HCT116 (cell line): ENCODE data around the gene PNPLA8. TPM values are rescaled to one million over a fixed set of nuclear protein-coding genes. Genes with fewer than 3 reads are reported as not detected.

Experiments used
- ATAC-seq: fragments of 200-7000 bp; cut with Tn5 transposase; 2 replicates; pipeline ENCODE4 v1.9.1; 2020; ENCODE audit warnings: mild to moderate bottlenecking, moderate library complexity
- BruUV-seq: library from RNA; stranded (reverse); fragments of 400-500 nt; replicated peaks from 2 replicates; lab custom pipeline; 2021; lab: Mats Ljungman, UMichigan
- CTCF ChIA-PET: fragments of 300-600 bp; sonication (Branson Sonifier 250); formaldehyde crosslinking; loops from one replicate; lab custom pipeline; 2021; ENCODE audit warnings: antibody characterized with exemption; lab: Charles Lee
- POLR2A ChIA-PET: fragments of 300-600, 350-600 bp; sonication (Branson Sonifier 250); formaldehyde crosslinking; loops from one replicate; lab custom pipeline; 2021; ENCODE audit warnings: antibody characterized with exemption; lab: Charles Lee
- RAD21 ChIA-PET, 2 experiments: fragments of 300-600 bp; sonication (Branson Sonifier 250); formaldehyde crosslinking; loops; one replicate each; lab custom pipeline; 2023; ENCODE audit warnings: low total read pairs in 2 of 2; ENCODE audit not compliant: uncharacterized antibody in 2 of 2, unreplicated experiment in 2 of 2, low non-redundant PET in 1 of 2; lab: Charles Lee
- DNase-seq: peaks from one replicate; pipeline ENCODE4 v3.0.0-alpha.2; 2010; ENCODE audit warnings: low read depth, low spot score
- H2AFZ ChIP-seq: fragments of 200-600 bp; shearing (Covaris generic), sonication (generic); 2 replicates; pipeline ENCODE4 v1.6.1; 2017; ENCODE audit warnings: low read depth, mixed run types, mixed read lengths, antibody characterized with exemption, low read length; ENCODE audit not compliant: poor library complexity, severe bottlenecking
- H3K27ac ChIP-seq: 2 replicates; pipeline ENCODE4 v1.5.1; 2012; ENCODE audit warnings: low read depth, low read length
- H3K27me3 ChIP-seq: fragments of 200-600 bp; sonication (generic); 2 replicates; pipeline ENCODE4 v1.6.1; 2016; ENCODE audit warnings: mixed run types, low read length, mixed read lengths; ENCODE audit not compliant: insufficient read depth
- H3K36me3 ChIP-seq, 2 experiments: fragments of 200-500 bp in 1 of 2; fragments of 200-600 bp in 1 of 2; sonication (Bioruptor generic) in 1 of 2; sonication (generic) in 1 of 2; 2 replicates each; pipeline versions ENCODE4 v1.5.1 to v1.6.1; 2014 to 2016; ENCODE audit warnings: low read length in 2 of 2, inconsistent platforms in 1 of 2, mixed read lengths in 1 of 2, mixed run types in 1 of 2; ENCODE audit not compliant: insufficient read depth in 2 of 2, control insufficient read depth in 1 of 2
- H3K4me1 ChIP-seq, 2 experiments: fragments of 200-600 bp in 1 of 2; sonication (generic) in 1 of 2; 2 replicates each; pipeline versions ENCODE4 v1.5.1 to v1.6.1; 2012 to 2017; ENCODE audit warnings: low read length in 2 of 2, inconsistent platforms in 1 of 2, mild to moderate bottlenecking in 1 of 2, mixed read lengths in 1 of 2, mixed run types in 1 of 2, moderate library complexity in 1 of 2; ENCODE audit not compliant: insufficient read depth in 2 of 2, control insufficient read depth in 1 of 2
- H3K4me2 ChIP-seq: fragments of 200-600 bp; sonication (generic); 2 replicates; pipeline ENCODE4 v1.6.1; 2017; ENCODE audit warnings: mixed run types, low read length, mixed read lengths
- H3K4me3 ChIP-seq, 2 experiments: fragments of 200-600 bp in 1 of 2; sonication (generic) in 1 of 2; replicated peaks in 1 of 2; 2 replicates each; pipeline ENCODE4 v1.5.1; 2011 to 2016; ENCODE audit warnings: low read length in 2 of 2, control low read depth in 1 of 2, low read depth in 1 of 2, mild to moderate bottlenecking in 1 of 2, mixed read lengths in 1 of 2, mixed run types in 1 of 2
- H3K79me2 ChIP-seq: fragments of 200-600 bp; sonication (generic); 2 replicates; pipeline ENCODE4 v1.6.1; 2017; ENCODE audit warnings: mild to moderate bottlenecking, mixed run types, low read length, moderate library complexity, mixed read lengths; ENCODE audit not compliant: insufficient read depth
- H3K9ac ChIP-seq: fragments of 200-600 bp; sonication (generic); 2 replicates; pipeline ENCODE4 v1.6.1; 2016; ENCODE audit warnings: low read length, mixed read lengths
- H3K9me2 ChIP-seq: fragments of 200-600 bp; sonication (generic), shearing (Covaris generic); 2 replicates; pipeline ENCODE4 v1.6.1; 2017; ENCODE audit warnings: mixed run types, mild to moderate bottlenecking, moderate library complexity; ENCODE audit not compliant: insufficient read depth
- H3K9me3 ChIP-seq, 2 experiments: fragments of 200-500 bp in 1 of 2; fragments of 200-600 bp in 1 of 2; sonication (Bioruptor generic) in 1 of 2; sonication (generic) in 1 of 2; 2 replicates each; pipeline ENCODE4 v1.6.1; 2014 to 2017; ENCODE audit warnings: low read length in 2 of 2, mixed read lengths in 2 of 2, inconsistent platforms in 1 of 2, low read depth in 1 of 2, mild to moderate bottlenecking in 1 of 2, mixed run types in 1 of 2, moderate library complexity in 1 of 2; ENCODE audit not compliant: control insufficient read depth in 1 of 2, insufficient read depth in 1 of 2
- H4K20me1 ChIP-seq: fragments of 200-600 bp; sonication (generic), shearing (Covaris generic); 2 replicates; pipeline ENCODE4 v1.6.1; 2017; ENCODE audit warnings: mixed run types, mild to moderate bottlenecking, moderate library complexity; ENCODE audit not compliant: insufficient read depth
- CBX3 ChIP-seq: IDR thresholded peaks from 2 replicates; pipeline ENCODE4 v1.6.1; 2012; ENCODE audit warnings: low read depth
- CTCF ChIP-seq, 3 experiments: fragments of 200-600 bp in 1 of 3; sonication (generic) in 1 of 3; IDR thresholded peaks in 2 of 3; conservative IDR thresholded peaks in 1 of 3; 2 replicates each; pipeline ENCODE4 v1.5.1; 2012 to 2017; ENCODE audit warnings: low read depth in 2 of 3, low read length in 2 of 3, antibody characterized with exemption in 1 of 3, borderline replicate concordance in 1 of 3, control low read depth in 1 of 3, mild to moderate bottlenecking in 1 of 3, mixed read lengths in 1 of 3, mixed run types in 1 of 3, moderate library complexity in 1 of 3; ENCODE audit not compliant: insufficient read depth in 1 of 3
- EGR1 ChIP-seq: IDR thresholded peaks from 2 replicates; pipeline ENCODE4 v1.6.1; 2012; ENCODE audit warnings: low read depth
- MAX ChIP-seq: IDR thresholded peaks from 2 replicates; pipeline ENCODE4 v1.6.1; 2012
- RAD21 ChIP-seq: IDR thresholded peaks from 2 replicates; pipeline ENCODE4 v1.6.1; 2012; ENCODE audit warnings: low read depth, mild to moderate bottlenecking
- YY1 ChIP-seq: IDR thresholded peaks from 2 replicates; pipeline ENCODE4 v1.6.1; 2011; ENCODE audit warnings: low read length, low read depth, moderate library complexity, mild to moderate bottlenecking; ENCODE audit not compliant: insufficient replicate concordance; ENCODE audit errors: extremely low read depth
- intact Hi-C: fragments of 100-400 bp; cut with micrococcal nuclease; formaldehyde crosslinking; loops from 2 replicates; pipeline ENCODE4 v1.10.0; 2022
- total RNA-seq: library from RNA; stranded (reverse); gene quantifications from one replicate; pipeline ENCODE4 v1.2.1, GENCODE V29; 2021; ENCODE audit not compliant: unreplicated experiment

The PNPLA8 gene
- total RNA-seq, 1 experiment from 2014 or later: 12.9 TPM

GRCh38 chr7:108459922-108460551 lies 65.9 kb downstream of the PNPLA8 start:
- Histone ChIP-seq H3K4me1 (no peaks in the 10 kb centered on the region), H3K4me3 (no peak overlapping the region), H3K9me3 (no peaks in the 10 kb centered on the region), H3K9me2 (no peaks in the 10 kb centered on the region), H3K27me3 (0 out of 2 replicates have a peak, but pooled peaks cover 5% of the 10 kb centered on the region), H3K79me2 (no peaks in the 10 kb centered on the region), H4K20me1 (no peaks in the 10 kb centered on the region), H3K9ac (no peak overlapping the region), H2AFZ (no peak overlapping the region), H3K4me2 (no peak overlapping the region), H3K27ac (no peak overlapping the region), H3K36me3 (no peaks in the 10 kb centered on the region)
- ATAC-seq: peak; percentile 86
- ChIA-PET POLR2A (no interaction called here), RAD21 (no interaction called here), CTCF (interaction anchor here (0.5 to 0.9 kb wide), 3 partner anchors 11 to 930 kb away, joined by 3 to 4 read pairs (median 3); no protein-coding TSS in a partner anchor)
- BruUV-seq: no TSS peak
- peak; percentile 50 to 54 (median 51); a peak in 5 of 6 replicates for TF ChIP-seq CTCF (IDR thresholded peaks at IDR 0.05 in 2 of 3, conservative IDR thresholded peaks at IDR 0.05 in 1 of 3; ENCODE audit: borderline replicate concordance in 1 of 3, insufficient read depth in 1 of 3, low read depth in 2 of 3, low read length in 2 of 3)
- no peak for TF ChIP-seq YY1
- TF ChIP-seq RAD21: peak; percentile 69
- no peak for TF ChIP-seq EGR1
- TF ChIP-seq MAX: no peak
- TF ChIP-seq CBX3: no peak
- intact Hi-C loops: loop anchor here (1.0 kb wide), 1 partner anchor 279 kb away; no protein-coding TSS in a partner anchor
- peak; percentile 4 for DNase-seq
